NCI-H2081 treated with DMSO at 0.1 percent for 48 hours (cell line): ENCODE measurements around the gene ZNF787.

Source experiments
- DNase-seq: peaks from one replicate; lab custom pipeline; 2025; lab: John Stamatoyannopoulos, UW

Gene ZNF787

GRCh38 chr19:56087647-56088496 is 33.2 kb downstream of the ZNF787 start:
- no peak for DNase-seq

- no peak for DNase-seq
Observed at GRCh38 chr19:56086671-56087430, 34.2 kb downstream of the ZNF787 start.

- no peak for DNase-seq
Observed at GRCh38 chr19:56085571-56086275, 35.4 kb downstream of the ZNF787 start.

- no peak for DNase-seq
Observed at GRCh38 chr19:56084835-56085536, 36.1 kb downstream of the ZNF787 start.

GRCh38 chr19:56083668-56084067 is 37.4 kb downstream of the ZNF787 start:
- DNase-seq, result no peak

GRCh38 chr19:56080669-56081401 is 40.3 kb downstream of the ZNF787 start:
- peak; percentile 11 for DNase-seq

- no peak for DNase-seq
Observed at GRCh38 chr19:56079609-56080008, 41.5 kb downstream of the ZNF787 start.

GRCh38 chr19:56076498-56076897 is 44.6 kb downstream of the ZNF787 start:
- peak; percentile 20 for DNase-seq

- DNase-seq, result no peak
Observed at GRCh38 chr19:56071151-56071550, 49.9 kb downstream of the ZNF787 start.

GRCh38 chr19:56069642-56070041 is 51.5 kb downstream of the ZNF787 start:
- no peak for DNase-seq

- peak; percentile 15 for DNase-seq
Observed at GRCh38 chr19:56066152-56067023, 54.7 kb downstream of the ZNF787 start.

GRCh38 chr19:56053596-56053995 is 67.5 kb downstream of the ZNF787 start:
- no peak for DNase-seq
